Activated gamma-delta T cell treated with Interleukin-2 at 50 U/mL for 16 hours (primary cell): ENCODE data around the gene RPL3.

Experiments used
- DNase-seq: peaks from one replicate; pipeline ENCODE4 v3.0.0-alpha.2; 2020

RPL3 gene

DNA sequence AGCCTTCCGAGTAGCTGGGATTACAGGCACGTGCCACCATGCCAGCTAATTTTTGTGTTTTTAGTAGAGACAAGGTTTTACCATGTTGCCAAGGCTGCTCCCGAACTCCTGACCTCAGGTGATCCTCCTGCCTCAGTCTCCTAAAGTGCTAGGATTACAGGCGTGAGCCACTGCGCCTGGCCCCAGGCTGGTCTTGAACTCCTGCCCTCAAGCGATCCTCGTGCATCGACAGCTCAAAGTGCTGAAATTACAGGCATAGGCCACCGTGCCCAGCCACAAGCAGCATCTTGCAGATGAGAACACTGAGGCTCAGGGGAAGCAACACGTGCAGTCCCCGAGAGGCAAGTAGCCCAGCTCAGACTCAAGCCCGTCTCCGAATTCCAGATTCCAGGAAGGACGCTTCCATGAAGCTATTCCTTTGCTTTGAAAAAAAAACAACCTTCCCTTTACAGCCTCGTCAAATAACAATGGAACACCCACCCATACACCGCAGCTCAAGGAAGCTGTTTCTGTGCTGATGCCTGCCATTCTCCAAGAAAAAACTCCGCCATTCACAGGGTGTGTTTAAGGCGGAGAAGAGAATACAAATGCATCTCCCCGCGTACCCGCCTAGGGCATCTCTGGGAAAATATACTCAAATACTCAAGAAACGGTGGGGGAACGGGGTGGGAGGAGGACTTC, 40.1 kb downstream of the RPL3 start:
- no peak for DNase-seq

DNA sequence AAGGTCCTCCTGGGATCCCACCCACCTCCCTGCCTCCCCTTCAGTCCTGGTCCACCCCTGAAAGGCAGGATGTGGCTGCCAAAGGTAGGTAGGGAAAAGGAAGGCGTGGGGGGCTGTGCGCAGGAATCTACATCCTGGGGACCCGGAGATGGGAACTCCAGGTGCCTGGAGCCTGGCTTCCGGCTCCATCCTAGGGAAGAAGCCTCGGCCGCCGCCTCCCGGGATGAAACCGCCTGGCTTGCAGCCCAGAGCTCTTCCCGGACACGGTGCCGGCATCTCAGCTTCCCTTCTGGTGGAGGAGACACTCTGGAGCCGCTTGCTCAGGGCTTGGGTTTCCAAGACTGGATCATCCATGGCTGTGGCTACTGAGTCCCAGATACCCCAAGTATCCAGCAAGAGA, 41.4 kb downstream of the RPL3 start:
- no peak for DNase-seq

DNA sequence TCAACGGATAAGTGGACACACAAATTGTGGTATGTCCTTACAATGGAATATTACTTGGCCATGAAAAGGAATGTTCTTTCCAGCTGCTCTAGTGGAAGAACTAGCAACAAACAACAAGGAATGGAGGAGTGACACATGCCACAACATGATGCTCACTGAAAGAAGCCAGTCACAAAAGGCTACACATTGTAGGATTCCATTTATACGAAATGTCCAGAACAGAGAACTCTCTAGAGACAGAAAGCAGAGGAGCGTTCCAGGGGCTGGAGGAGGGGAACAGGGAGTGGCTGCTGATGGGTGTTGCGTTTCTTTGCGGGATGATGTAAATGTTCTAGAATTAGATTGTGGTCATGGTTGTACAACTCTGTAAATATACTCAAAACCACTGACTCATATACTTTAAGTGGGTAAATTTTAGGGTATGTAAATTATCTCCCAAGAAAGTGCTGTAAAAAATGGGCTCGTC, 42.2 kb downstream of the RPL3 start:
- DNase-seq: no peak

DNA sequence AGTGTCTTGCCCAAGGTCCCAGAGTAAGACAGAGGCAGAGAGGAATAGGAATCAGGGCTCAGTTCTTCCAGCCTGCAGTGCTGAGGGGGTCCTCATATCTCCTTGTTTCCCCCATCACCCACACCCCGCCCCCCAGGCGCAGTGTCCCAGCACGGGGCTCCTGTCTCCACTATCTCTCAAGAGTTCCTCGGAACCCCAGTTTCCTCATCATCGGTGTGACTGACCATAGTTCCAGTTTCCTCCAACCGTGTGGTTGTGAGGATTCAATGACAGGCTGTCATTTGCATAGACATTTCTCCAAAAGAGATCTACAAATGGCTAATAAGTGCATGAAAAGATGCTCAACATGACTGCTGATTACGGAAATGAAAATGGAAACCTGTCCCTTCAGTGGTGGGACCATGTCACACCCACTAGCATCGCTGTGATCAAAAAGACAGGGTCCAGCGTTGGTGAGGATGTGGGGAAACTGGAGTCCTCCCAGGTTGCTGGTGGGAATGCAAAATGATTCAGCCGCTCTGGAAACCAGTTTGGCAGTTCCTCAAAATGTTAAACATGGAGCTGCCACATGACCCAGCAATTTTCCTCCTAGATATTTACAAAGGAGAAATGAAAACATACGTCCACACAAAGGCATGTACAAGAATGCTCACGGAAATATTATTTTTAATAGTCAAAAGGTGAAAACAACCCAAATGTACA, 42.8 kb downstream of the RPL3 start:
- no peak for DNase-seq

DNA sequence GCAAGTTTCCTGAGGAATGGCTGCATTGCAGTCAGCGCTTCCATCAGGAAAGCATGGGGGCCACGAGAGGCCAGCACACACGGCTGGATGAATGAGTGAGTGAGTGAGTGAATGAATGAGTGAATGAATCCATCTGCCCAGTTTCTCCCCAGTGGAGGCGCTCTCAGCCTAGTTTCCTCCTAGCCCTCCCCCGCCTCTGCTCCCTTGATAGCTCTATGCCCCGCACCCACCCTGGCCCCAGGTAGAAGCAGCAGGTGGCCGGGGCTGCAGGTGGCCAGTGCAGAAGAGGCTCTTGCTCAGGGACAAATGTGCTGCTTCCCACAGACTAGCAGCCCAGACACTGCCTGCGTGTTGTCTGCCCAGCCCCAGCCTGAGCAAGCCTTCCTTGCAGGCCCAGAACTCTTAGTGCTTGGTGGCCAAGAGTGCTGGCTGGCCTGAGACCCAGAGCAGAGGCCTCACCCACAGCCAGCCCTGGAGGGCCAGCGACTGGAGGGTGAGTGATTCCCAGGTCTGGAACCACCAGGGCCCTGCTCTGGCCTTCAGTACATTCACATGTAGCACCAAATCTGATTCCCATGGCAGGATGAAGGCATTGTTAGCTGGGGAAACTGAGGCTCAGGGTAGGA, 43.5 kb downstream of the RPL3 start:
- no peak for DNase-seq

DNA sequence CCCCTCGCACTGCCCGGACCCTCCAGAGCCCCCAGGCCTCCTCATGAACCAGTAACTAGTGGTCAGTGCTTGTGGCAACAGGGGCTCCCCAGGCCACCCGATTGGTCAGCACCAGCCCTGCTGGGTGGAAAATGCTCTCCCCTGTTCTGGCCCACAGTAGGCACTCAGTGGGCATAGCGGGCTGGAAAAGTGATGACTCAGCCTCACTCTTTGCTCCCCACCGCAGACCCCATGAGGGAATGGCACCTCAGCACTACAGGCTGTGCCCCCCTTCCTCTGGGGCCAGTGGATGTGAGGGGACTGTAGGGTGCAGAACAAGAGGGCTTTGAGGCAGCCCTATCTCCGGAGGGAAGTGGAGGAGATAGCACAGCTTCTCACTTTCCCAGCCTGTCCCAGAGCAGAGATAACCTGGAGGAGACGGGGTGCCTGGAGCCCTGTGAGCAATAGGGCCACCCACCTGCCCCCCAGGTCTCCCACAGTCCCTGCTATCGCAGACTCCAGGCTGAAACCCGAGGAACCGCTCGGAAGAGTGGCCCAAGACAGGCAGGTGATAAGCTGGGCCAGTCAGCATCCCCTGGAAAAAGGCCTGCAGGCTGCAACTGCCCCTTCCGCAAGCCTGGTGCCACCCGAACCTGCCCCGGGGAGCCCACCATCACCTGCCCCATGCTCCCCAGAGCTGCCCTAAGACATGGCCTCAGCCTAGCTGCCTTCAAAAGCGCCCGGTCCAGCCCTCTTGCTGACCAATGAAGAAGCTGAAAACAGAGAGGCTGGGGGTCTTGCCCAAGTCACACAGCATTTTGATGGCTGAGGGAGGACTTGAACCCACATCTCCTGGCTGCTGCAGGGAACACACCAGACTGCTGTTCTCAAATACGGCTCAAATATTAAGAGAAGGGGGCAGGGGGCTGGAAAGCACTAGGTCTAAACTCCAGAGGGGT, 45.2 kb downstream of the RPL3 start:
- DNase-seq: no peak

DNA sequence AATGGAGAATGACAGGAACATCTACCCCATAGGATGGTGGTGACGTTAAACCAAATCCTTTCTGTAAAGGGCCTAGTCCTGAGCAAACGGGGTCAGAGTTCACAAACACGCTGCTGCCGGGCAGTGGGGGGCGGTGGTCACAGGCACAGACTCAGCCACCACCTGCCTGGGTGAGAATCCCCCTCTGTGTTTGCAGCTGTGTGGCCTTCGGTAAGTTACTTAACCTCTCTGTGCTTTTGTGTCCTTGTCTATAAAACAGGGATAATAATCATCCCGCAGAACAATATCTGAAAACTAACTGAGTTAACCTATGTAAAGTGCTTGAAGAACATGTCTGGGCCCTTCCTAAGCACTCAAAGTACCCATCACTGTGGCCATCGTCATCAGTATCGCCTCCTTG, 48.6 kb downstream of the RPL3 start:
- DNase-seq: no peak

DNA sequence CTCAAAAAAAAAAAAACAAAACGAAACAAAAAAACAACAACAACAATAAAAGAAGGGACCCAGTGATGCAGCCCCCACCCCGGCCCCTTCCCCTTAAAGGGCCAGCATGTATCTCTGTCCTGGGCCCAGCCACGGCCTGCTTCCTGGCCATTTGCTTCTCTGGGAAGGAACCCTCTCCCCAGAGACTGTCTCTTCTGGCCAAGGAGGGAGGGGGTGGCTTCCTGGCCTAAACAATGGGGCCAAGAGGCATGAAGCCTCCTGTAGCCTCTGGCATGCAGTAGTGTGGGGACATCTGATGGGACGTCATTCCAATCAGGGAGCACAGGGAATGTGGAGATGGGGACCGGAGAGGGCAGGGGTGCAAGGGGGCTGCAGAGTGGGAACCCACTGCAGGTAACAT, 49.1 kb downstream of the RPL3 start:
- DNase-seq: no peak

DNA sequence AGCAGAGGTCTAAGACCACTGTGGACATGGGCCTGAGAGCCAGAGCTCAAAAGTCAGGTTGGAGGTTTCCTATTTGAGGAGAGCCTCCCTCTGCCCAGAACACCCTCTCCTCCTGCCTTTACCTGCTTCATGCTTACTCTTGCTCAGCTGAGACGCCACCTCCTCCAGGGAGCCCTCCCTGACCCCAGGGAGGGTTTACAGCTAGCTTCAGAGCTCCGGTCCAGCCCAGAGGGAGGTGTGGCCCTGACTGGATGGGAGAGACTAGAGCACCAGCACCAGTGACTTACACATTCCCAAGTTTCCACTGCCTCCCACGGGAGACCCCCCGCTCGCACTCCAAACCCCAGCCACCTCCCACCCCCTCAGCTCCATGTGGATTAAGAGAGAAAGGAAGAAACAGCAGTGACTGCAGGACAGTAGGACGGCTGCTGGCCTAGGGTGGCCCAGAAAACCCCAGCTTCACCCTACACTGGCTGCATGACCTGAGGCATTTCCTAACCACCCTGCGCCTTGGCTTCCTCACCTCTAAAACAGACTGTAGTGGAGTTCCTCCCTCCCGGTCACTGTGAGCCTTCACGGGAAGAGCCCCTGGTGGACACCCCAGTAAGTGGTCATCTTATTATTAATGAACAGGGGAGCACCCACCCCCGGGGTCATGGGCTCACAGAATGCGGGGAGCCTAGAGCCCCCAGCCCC, 50.2 kb downstream of the RPL3 start:
- DNase-seq: no peak

DNA sequence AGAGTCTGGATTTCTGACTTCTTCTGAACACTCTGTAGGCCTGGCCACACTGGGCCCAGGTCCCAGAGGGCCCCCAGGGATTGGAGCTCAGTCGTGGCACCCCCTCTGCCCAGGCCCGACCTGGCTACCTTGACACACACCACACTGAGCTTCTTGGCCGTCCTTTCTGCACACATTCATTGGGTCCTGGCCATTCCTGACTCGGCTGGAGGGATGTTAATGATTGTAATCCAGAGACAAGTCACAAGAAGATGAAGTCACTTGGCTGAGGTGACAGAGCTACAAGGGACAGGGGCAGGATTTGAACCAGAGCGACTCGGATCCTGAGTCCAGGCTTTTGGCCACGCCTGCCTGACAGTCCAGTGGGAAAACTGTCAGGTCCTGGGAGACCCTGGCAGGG, 50.8 kb downstream of the RPL3 start:
- DNase-seq: no peak

DNA sequence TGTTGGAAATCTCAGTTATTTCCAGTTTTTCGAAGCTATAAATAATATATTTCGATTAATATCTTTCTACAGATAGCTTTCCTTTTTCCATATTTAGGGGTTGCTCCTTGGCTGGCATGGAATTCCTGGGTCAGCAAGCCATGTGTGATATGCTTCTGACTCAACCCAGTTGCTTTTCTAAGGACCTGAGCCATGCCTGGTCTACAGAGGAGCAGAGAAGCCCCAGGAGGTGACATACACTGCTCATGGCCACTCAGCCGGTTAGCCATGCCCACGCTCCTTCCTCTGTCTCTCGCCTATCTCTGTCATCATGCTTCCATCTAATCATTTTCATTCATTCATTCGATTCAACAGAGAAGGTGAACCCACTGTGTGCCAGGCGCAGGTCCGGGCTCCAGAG, 51.4 kb downstream of the RPL3 start:
- DNase-seq: no peak

DNA sequence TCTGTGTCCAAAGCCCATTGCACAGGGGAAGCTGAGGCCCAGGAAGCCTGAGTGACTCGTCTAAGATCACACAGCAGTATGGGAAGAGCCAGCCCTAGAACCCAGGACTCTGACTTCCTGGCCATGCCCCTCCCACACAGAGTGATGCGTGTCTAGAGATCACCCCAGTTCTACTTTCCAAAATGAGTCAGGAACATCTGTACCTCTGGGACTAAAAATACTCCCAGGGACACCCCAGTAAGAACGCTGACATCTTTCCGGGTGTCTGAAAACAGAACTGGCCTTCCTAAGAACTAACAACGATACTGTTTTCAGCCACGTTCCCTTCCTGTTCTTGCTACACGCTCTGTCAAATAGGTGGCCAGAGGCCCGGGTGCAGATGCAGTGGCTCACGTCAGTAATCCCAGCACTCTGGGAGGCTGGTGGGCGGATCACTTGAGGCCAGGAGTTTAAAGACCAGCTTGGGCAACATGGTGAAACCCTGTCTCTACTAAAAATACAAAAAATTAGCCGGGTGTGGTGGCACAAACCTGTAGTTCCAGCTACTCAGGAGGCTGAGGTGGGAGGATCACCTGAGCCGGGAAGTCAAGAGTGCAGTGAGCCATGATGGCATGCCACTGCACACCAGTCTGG, 52.9 kb downstream of the RPL3 start:
- DNase-seq: no peak

DNA sequence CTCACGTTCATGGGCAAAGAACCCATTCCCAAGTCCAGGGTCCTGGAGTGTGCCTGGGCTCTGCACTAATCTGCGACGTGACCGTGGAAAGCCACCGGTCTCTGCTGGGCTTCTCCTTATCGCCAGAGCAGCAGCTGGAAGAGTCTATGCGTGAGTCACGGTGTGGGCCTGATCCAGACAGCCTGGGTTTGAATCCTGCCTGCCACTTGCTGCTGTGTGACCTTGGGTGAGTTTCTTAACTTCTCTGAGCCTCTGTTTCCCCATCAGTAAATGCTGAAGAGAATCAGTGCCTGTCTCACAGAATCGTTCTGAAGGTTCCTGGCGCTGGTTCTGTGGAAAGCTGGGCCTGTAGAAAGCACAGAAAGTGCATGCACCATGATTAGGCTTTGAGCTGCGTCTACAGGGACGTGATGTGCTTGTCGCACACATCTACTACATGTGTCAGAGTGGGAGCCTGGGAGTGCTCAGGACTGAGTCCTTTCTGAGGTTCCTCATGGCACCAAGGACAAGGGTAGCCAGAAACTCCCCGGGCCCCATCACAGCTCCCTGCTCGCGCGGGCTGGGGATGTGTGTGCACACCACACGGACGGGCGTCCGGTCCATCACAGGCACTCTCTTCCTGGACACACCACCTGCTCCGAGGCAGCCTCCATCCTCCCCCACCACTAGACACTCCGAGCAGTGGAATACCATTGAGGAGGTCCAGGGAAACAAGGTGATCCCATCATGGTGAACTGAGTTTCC, 54.1 kb downstream of the RPL3 start:
- no peak for DNase-seq

DNA sequence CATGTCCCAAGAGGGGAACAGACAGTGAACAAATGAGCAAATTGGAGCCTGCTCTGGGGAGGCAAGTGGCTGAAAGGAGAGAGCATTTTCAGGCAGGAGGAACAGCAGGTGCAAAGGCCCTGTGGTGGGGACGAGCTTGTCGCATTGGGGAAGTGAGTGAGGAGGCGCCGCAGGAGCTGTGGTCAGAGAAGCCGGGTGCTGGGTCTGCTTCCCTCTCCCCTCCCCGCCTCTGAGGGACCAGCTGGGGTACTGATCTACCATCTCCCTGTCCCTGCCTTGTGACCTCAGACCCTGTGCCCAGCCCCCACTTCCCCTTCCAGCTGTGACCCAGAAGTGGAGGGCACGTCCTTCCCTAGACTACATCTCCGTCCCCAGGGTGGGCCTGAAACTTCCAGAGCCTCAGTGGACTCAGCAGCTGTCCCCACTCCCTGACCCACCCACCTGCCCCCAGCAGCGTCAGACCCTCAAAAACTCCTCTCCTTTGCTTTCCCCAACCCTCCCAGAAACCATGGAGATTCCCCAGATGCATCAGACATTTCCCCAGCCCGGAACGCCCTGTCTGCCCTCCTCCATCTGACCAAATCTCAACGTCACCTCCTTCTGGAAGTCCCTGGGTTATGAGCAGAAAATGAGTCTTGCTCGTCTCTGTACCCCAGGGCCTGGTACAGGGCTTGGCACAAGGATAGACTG, 54.9 kb downstream of the RPL3 start:
- no peak for DNase-seq

DNA sequence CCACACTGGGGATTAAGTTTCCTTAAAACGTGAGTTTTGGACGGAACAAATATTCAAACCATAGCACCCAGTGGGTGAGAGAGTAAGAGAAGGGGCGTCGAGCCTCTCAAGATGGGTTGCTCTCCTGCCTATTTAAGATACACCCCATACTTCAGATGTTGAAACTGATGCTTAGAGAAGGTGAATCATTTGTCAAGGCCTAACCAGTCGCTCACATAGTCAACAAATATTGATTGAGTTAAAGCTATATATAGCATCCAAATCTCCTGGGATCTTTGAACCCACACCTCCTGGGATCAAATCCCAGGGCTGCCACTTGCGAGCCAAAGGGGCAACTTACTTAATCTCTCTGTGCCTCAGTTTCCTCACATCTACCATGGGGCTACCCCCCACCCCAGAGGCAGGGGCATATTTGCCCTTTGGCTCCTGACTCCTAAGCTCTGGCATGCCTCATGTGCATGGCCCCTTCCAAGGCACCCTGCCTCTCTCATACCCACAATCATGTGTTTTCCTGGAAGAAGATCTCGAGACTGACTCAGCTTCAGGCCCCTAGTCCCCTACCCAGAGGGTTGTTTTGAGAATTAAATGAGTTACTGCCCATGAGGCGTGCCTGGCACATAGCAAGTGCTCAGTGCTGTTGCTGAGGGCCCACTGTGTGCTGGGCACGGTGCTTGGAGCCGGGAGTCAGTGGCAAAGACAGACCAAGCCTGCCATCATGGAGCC, 55.6 kb downstream of the RPL3 start:
- DNase-seq: no peak
